ENCODE measurements around the gene VEGFA.

Gene VEGFA

DNA sequence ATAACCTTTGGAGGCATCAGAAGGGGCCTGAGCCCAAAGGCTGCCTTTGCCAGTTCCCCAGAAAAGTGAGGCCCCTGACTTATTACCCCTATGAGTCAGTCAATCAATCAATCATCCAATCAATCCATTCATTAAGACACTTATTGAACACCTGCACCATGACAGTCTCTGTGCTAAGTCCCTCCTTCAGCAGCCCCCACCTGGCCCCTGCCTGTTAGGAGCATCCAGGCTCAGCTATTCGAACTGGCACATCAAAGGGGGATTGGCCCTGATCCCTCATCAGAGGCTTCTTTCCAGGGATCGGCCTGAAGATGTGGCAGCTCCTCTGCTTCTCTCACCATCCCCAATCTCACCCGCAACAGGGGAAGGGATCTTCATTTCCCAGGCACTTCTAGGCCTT is 27.7 kb upstream of the VEGFA start:
- TF ChIP-seq OSR1 (CRISPR knock-in tag; IDR thresholded peaks at IDR 0.05) (no peak), ZNF565 (CRISPR knock-in tag; conservative IDR thresholded peaks at IDR 0.05; ENCODE audit: low read depth) (no peak), ZNF70 (CRISPR knock-in tag; IDR thresholded peaks at IDR 0.05) (no peak), ZFP3 (CRISPR knock-in tag; IDR thresholded peaks at IDR 0.05) (no peak), SNAI2 (CRISPR knock-in tag; IDR thresholded peaks at IDR 0.05) (no peak), ARNTL (CRISPR knock-in tag; IDR thresholded peaks at IDR 0.05; ENCODE audit: borderline replicate concordance, low read depth) (no peak), PPARA (CRISPR knock-in tag; IDR thresholded peaks at IDR 0.05; ENCODE audit: borderline replicate concordance) (no peak), ZC3H10 (CRISPR knock-in tag; IDR thresholded peaks at IDR 0.05) (no peak), TSHZ2 (CRISPR knock-in tag; IDR thresholded peaks at IDR 0.05) (no peak), CSRNP3 (CRISPR knock-in tag; IDR thresholded peaks at IDR 0.05) (no peak), GLIS3 (CRISPR knock-in tag; IDR thresholded peaks at IDR 0.05) (no peak), PATZ1 (CRISPR knock-in tag; IDR thresholded peaks at IDR 0.05; ENCODE audit: borderline replicate concordance) (no peak)
- no peak for ATAC-seq

- no peak for ATAC-seq
- TF ChIP-seq ZC3H10 (CRISPR knock-in tag; IDR thresholded peaks at IDR 0.05) (no peak), TSHZ2 (CRISPR knock-in tag; IDR thresholded peaks at IDR 0.05) (no peak), ZNF8 (CRISPR knock-in tag; IDR thresholded peaks at IDR 0.05) (no peak), SNAI2 (CRISPR knock-in tag; IDR thresholded peaks at IDR 0.05) (no peak), ZFP30 (CRISPR knock-in tag; IDR thresholded peaks at IDR 0.05) (no peak), ZNF70 (CRISPR knock-in tag; IDR thresholded peaks at IDR 0.05) (no peak), TOX (CRISPR knock-in tag; IDR thresholded peaks at IDR 0.05; ENCODE audit: borderline replicate concordance) (no peak), BACH2 (CRISPR knock-in tag; IDR thresholded peaks at IDR 0.05; ENCODE audit: borderline replicate concordance) (no peak), CSRNP3 (CRISPR knock-in tag; IDR thresholded peaks at IDR 0.05) (no peak), ARNTL (CRISPR knock-in tag; IDR thresholded peaks at IDR 0.05; ENCODE audit: borderline replicate concordance, low read depth) (no peak), RARB (CRISPR knock-in tag; IDR thresholded peaks at IDR 0.05) (no peak), TCF4 (CRISPR knock-in tag; IDR thresholded peaks at IDR 0.05; ENCODE audit: borderline replicate concordance) (no peak), PPARA (CRISPR knock-in tag; IDR thresholded peaks at IDR 0.05; ENCODE audit: borderline replicate concordance) (no peak), ZNF565 (CRISPR knock-in tag; conservative IDR thresholded peaks at IDR 0.05; ENCODE audit: low read depth) (no peak), ZFP3 (CRISPR knock-in tag; IDR thresholded peaks at IDR 0.05) (no peak), OSR1 (CRISPR knock-in tag; IDR thresholded peaks at IDR 0.05) (no peak), ESRRG (CRISPR knock-in tag; IDR thresholded peaks at IDR 0.05) (no peak)
Observed at GRCh38 chr6:43742931-43743632, 26.9 kb upstream of the VEGFA start.

Measured in SK-N-SH treated with all-trans-retinoic acid at 6 μM for 48 hours (cell line).